Smooth muscle cell (in vitro differentiated cells): ENCODE data around the gene NDST3. TPM values are rescaled to one million over a fixed set of nuclear protein-coding genes. Genes with fewer than 3 reads are reported as not detected.

Experiments used
- DNase-seq: peaks from one replicate; lab custom pipeline; 2025; ENCODE audit not compliant: unreplicated experiment; lab: John Stamatoyannopoulos, UW
- H2AFZ ChIP-seq: fragments of 200-600 bp; sonication (generic); 2 replicates; pipeline ENCODE4 v1.6.0; 2016; ENCODE audit warnings: antibody characterized with exemption, low read depth, mild to moderate bottlenecking
- H3F3A ChIP-seq: fragments of 200-600 bp; sonication (generic); 2 replicates; pipeline ENCODE4 v1.6.0; 2017; ENCODE audit warnings: antibody characterized with exemption, low read depth
- H3K27ac ChIP-seq: fragments of 200-600 bp; sonication (generic); 2 replicates; pipeline ENCODE4 v1.5.1; 2016; ENCODE audit warnings: low read depth, mild to moderate bottlenecking
- H3K27me3 ChIP-seq: fragments of 200-600 bp; sonication (generic); 2 replicates; pipeline ENCODE4 v1.6.1; 2016; ENCODE audit warnings: low read depth, mild to moderate bottlenecking
- H3K36me3 ChIP-seq: fragments of 200-600 bp; sonication (generic); 2 replicates; pipeline ENCODE4 v1.5.1; 2016; ENCODE audit warnings: low read depth
- H3K4me1 ChIP-seq: fragments of 200-600 bp; sonication (generic); 2 replicates; pipeline ENCODE4 v1.5.1; 2016; ENCODE audit warnings: low read depth
- H3K4me2 ChIP-seq: fragments of 200-600 bp; sonication (generic); 2 replicates; pipeline ENCODE4 v1.6.0; 2016; ENCODE audit warnings: mild to moderate bottlenecking
- H3K4me3 ChIP-seq: fragments of 200-600 bp; sonication (generic); 2 replicates; pipeline ENCODE4 v1.5.1; 2016; ENCODE audit warnings: mild to moderate bottlenecking
- H3K79me2 ChIP-seq: fragments of 200-600 bp; sonication (generic); 2 replicates; pipeline ENCODE4 v1.6.0; 2016; ENCODE audit warnings: low read depth, mild to moderate bottlenecking
- H3K9ac ChIP-seq: fragments of 200-600 bp; sonication (generic); 2 replicates; pipeline ENCODE4 v1.6.0; 2016; ENCODE audit warnings: low read depth
- H3K9me3 ChIP-seq: fragments of 200-600 bp; sonication (generic); replicated peaks from 2 replicates; pipeline ENCODE4 v1.5.1; 2016; ENCODE audit warnings: low read depth
- H4K20me1 ChIP-seq: fragments of 200-600 bp; sonication (generic); 2 replicates; pipeline ENCODE4 v1.6.0; 2016; ENCODE audit warnings: low read depth
- WGBS: methylation state at CpG from one replicate; pipeline ENCODE4 v1.1.7; 2016; ENCODE audit warnings: low lambda C conversion rate; 5-methylcytosine and 5-hydroxymethylcytosine counted together
- polyA plus RNA-seq: library from polyadenylated mRNA; unstranded; fragments of >200 nt; fragmentation: Nextera tagmentation; extraction: Ambion mirVana; gene quantifications from 2 replicates; pipeline ENCODE4 v1.2.1, GENCODE V29; 2016
- total RNA-seq: library from RNA; depleted of rRNA; stranded (reverse); fragments of >200 nt; gene quantifications from 2 replicates; pipeline ENCODE4 v1.2.3, GENCODE V29; 2014
- TF ChIP-seq, protein P1 (sequence below): fragments of 200-600 bp; sonication (generic); IDR thresholded peaks from 2 replicates; pipeline ENCODE4 v1.5.1; 2017; ENCODE audit warnings: borderline replicate concordance, mild to moderate bottlenecking, antibody characterized with exemption; ENCODE audit not compliant: insufficient read depth, poor library complexity, severe bottlenecking

The NDST3 gene
- total and polyA plus RNA-seq, 2 experiments from 2014 or later = 0.13 TPM; not detected in 1

DNA sequence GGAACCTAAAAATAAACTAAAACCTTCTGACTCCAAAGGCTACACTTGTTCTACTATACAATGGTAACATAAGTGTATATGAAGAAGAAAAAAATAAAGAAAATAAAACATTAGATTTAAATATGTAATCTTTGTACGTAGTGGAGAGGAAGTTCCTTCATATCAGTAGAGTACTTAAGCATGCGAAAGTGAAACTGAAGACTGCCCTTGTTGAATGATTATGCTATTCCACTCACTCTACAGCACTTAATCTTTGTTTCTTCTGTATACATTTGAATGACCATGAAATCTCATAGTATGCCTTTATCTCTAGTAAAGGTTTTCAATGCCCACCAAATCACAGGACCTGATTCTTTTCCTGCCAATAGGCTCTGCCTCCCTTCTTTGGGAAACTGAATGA is 78.9 kb downstream of the NDST3 start:
- WGBS = 36% methylated on average over 2 of the region's 2 CpGs
- Histone ChIP-seq H3K9me3 (no peaks in the 10 kb centered on the region), H3F3A (no peaks in the 10 kb centered on the region), H3K4me1 (no peaks in the 10 kb centered on the region), H3K27me3 (no peaks in the 10 kb centered on the region), H2AFZ (no peak overlapping the region), H3K36me3 (no peaks in the 10 kb centered on the region), H4K20me1 (no peaks in the 10 kb centered on the region), H3K4me2 (no peak overlapping the region), H3K79me2 (no peaks in the 10 kb centered on the region), H3K27ac (no peak overlapping the region), H3K9ac (no peak overlapping the region), H3K4me3 (no peak overlapping the region)
- TF ChIP-seq, protein P1, sequence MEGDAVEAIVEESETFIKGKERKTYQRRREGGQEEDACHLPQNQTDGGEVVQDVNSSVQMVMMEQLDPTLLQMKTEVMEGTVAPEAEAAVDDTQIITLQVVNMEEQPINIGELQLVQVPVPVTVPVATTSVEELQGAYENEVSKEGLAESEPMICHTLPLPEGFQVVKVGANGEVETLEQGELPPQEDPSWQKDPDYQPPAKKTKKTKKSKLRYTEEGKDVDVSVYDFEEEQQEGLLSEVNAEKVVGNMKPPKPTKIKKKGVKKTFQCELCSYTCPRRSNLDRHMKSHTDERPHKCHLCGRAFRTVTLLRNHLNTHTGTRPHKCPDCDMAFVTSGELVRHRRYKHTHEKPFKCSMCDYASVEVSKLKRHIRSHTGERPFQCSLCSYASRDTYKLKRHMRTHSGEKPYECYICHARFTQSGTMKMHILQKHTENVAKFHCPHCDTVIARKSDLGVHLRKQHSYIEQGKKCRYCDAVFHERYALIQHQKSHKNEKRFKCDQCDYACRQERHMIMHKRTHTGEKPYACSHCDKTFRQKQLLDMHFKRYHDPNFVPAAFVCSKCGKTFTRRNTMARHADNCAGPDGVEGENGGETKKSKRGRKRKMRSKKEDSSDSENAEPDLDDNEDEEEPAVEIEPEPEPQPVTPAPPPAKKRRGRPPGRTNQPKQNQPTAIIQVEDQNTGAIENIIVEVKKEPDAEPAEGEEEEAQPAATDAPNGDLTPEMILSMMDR = no peak
- no peak for DNase-seq

DNA sequence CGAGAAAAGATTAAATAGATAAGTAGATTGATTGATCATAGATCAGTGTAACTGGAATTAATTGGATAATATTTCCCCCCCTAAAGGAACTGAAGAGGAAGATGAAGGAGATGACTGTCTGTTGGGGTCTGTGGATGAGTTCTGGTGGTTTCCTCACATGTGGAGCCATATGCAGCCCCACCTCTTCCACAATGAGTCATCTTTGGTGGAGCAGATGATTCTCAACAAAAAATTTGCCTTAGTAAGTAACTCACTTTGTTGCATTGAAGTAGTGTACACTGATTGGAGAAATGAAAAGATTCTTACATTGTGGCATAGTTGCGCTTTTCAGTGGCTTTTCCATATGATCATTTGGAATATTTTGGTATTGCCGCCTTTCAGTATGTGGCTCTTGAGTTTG is 80.4 kb downstream of the NDST3 start:
- no peak overlapping the region for H3K27ac ChIP-seq
- DNase-seq = no peak
- H3K27me3 ChIP-seq = no peaks in the 10 kb centered on the region
- H3K9me3 ChIP-seq = no peaks in the 10 kb centered on the region
- TF ChIP-seq, protein P1 = no peak
- no peaks in the 10 kb centered on the region for H3K36me3 ChIP-seq
- H3F3A ChIP-seq = no peaks in the 10 kb centered on the region
- no peak overlapping the region for H3K9ac ChIP-seq
- 98% methylated on average over 3 of the region's 3 CpGs for WGBS
- H3K4me2 ChIP-seq = no peak overlapping the region
- H4K20me1 ChIP-seq = no peaks in the 10 kb centered on the region
- H3K79me2 ChIP-seq = no peaks in the 10 kb centered on the region
- no peak overlapping the region for H3K4me3 ChIP-seq
- H3K4me1 ChIP-seq = no peaks in the 10 kb centered on the region
- H2AFZ ChIP-seq = no peak overlapping the region

DNA sequence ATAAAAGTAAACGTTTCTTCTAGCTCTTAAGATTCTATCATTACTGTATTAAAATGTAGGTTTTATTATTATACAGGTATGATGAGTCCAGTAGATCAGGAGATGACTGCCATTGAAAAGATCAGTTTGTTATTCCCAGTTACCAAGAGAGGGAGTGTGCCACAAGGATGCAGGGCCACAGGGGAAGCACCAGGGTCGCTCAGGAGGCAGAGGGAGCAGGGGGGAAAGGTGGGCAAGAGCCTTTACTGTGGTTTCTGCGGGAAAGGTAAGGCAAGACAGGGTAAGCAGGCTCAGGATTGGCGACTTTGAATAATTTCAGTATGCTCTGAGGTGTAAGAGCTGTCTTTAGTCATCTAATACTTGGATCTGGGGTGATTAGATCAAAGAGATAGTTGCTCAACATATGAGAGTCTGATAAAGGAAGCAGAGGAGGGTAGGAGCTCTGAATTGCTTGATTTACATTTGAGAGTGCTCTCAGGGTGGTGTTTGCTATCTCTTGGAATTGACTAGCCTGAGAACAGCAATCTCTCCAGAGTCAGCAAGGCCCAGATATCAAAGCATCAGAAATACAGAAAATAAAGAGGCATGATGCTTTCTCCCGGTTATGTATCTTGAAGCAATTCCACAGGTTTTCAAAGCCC is 86.0 kb downstream of the NDST3 start:
- H2AFZ ChIP-seq = no peak overlapping the region
- no peak overlapping the region for H3K4me3 ChIP-seq
- no peak overlapping the region for H3K9ac ChIP-seq
- H3K4me2 ChIP-seq = no peak overlapping the region
- DNase-seq = no peak
- TF ChIP-seq, protein P1 = no peak
- H3F3A ChIP-seq = no peaks in the 10 kb centered on the region
- H4K20me1 ChIP-seq = no peaks in the 10 kb centered on the region
- H3K79me2 ChIP-seq = no peaks in the 10 kb centered on the region
- H3K27me3 ChIP-seq = no peaks in the 10 kb centered on the region
- H3K9me3 ChIP-seq = no peaks in the 10 kb centered on the region
- H3K4me1 ChIP-seq = no peaks in the 10 kb centered on the region
- H3K36me3 ChIP-seq = no peaks in the 10 kb centered on the region
- H3K27ac ChIP-seq = no peak overlapping the region
- WGBS = 65% methylated on average over 5 of the region's 5 CpGs

DNA sequence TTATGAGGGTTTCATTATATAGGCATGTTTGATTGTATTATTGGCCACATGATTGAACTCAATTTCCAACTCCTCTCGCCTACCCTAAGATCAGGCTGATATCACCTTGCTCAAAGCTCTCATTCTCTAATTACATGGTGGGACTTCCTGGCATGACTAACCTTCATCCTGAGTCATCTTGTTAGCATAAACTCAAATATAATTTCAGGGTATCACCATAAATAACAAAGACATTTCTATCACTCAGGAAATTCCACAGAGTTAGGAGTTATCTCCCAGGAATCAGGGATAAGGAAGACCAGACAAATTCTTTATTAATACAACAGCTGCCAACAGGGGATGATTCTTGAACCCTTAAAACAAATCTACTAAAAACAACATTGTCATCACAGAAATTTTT is 90.7 kb downstream of the NDST3 start:
- no peaks in the 10 kb centered on the region for H3K79me2 ChIP-seq

More for the DNA sequence above, 90.7 kb downstream of the NDST3 start:
- Histone ChIP-seq H3K9ac (no peak overlapping the region), H3K4me3 (no peak overlapping the region), H3K36me3 (no peaks in the 10 kb centered on the region), H3K4me2 (no peak overlapping the region), H3K27me3 (no peaks in the 10 kb centered on the region), H4K20me1 (no peaks in the 10 kb centered on the region), H3F3A (no peaks in the 10 kb centered on the region), H3K9me3 (no peaks in the 10 kb centered on the region), H3K4me1 (no peaks in the 10 kb centered on the region), H2AFZ (no peak overlapping the region), H3K27ac (no peak overlapping the region)
- WGBS = 72% methylated on average over 1 of the region's 1 CpG
- TF ChIP-seq, protein P1 = no peak
- no peak for DNase-seq
